NCI-H128 (cell line): ENCODE measurements around the gene FIGNL1.

Source experiments
- DNase-seq: peaks from one replicate; lab custom pipeline; 2025; ENCODE audit not compliant: unreplicated experiment; lab: John Stamatoyannopoulos, UW

The FIGNL1 gene

DNA sequence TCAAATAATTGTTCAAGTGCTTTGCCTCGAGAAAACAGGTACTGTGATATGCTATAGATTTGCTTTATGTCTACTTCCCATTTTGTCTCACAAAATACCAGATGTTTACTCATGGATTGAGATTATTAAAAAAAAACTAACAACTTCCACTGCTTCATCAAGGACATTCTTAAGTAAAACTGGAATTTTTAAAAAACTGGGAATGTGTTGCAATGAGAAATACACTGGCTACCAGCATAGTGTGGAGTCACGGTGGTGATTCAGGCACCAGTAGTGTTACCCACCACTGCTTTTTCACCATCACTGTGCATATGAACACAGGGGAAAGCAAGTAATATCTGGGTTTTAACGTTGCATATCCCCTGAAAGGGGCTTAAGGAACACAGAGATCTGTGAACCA lies 21.2 kb downstream of the FIGNL1 start:
- DNase-seq: no peak

GRCh38 chr7:50427518-50427917 lies 22.6 kb downstream of the FIGNL1 start:
- no peak for DNase-seq

- DNase-seq: no peak
Measured at GRCh38 chr7:50426280-50427045, 23.7 kb downstream of the FIGNL1 start.

DNA sequence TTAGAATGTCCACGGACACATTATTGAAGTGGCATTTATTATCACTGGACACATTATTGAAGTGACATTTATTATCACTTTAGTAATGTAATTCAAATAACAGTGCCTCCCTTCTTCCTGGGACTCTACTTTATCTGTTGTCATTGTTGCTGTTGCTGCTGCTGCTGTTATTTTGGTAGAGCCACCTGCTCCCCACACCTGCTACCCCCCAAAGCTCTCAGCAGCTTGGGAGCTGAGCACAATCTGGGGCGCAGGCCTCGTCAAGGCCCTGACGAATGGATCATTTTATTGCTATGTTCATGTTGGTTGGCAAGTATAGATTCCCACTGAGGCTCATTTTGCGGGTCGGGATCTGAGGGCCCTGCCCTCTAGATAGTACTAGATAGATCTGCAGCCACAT lies 24.8 kb downstream of the FIGNL1 start:
- no peak for DNase-seq

DNA sequence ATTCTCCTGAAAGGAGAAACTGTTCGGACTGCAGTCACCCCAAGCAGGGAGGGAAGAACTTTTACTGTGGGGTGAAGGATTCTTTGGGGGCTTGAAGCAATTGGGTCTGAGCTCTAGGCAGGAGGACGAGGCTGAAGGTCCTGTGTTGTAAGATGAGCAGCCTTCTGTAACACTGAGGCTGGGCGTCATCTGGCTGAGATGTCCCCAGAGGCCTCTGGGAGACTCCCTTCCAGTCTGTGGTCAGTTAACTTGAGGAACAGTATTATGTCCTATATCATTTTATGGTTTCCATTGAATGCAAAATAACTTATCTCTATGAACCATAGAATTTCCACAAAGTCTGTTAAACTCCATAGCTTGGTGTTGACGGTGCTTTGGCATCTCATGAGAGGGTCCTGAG lies 26.3 kb downstream of the FIGNL1 start:
- no peak for DNase-seq

- no peak for DNase-seq
Measured at GRCh38 chr7:50422858-50423257, 27.3 kb downstream of the FIGNL1 start.

GRCh38 chr7:50421043-50421442 lies 29.1 kb downstream of the FIGNL1 start:
- no peak for DNase-seq

- DNase-seq: no peak
Measured at GRCh38 chr7:50418526-50419290, 31.4 kb downstream of the FIGNL1 start.

GRCh38 chr7:50418086-50418515 lies 32.0 kb downstream of the FIGNL1 start:
- DNase-seq: no peak

- DNase-seq: no peak
Measured at GRCh38 chr7:50416527-50417182, 33.5 kb downstream of the FIGNL1 start.

DNA sequence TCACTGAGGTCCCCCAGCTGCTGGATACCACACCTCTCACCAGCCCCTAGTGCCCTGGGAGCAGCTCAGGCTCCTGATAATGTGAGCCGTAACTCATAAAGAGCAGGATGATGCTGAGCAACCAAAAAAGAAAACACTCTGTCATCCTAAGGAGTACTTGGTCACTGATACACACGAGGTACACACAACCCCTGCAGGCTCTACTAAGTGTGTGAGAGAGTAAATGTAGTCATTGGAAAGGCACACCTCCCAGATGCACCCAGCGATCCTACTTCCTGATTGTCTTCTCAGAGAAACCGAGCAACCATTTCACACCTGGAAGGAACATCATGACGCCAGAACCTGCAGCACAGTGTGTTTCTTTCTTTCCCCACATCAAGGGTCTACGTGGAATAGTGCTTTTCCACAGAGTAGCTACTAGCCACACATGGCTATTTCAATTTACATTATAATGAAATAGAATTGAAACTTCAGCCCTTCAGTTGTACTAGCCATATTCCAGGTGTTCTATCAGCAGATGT lies 34.2 kb downstream of the FIGNL1 start:
- no peak for DNase-seq

- no peak for DNase-seq
Measured at GRCh38 chr7:50413561-50413960, 36.6 kb downstream of the FIGNL1 start.

GRCh38 chr7:50412973-50413372 lies 37.2 kb downstream of the FIGNL1 start:
- no peak for DNase-seq

- no peak for DNase-seq
Measured at GRCh38 chr7:50411332-50411731, 38.8 kb downstream of the FIGNL1 start.

GRCh38 chr7:50409856-50410745 lies 40.0 kb downstream of the FIGNL1 start:
- DNase-seq: no peak

GRCh38 chr7:50406935-50407334 lies 43.2 kb downstream of the FIGNL1 start:
- DNase-seq: no peak

- DNase-seq: no peak
Measured at GRCh38 chr7:50405221-50405620, 44.9 kb downstream of the FIGNL1 start.

GRCh38 chr7:50404392-50404791 lies 45.8 kb downstream of the FIGNL1 start:
- DNase-seq: no peak

GRCh38 chr7:50400114-50400513 lies 50.0 kb downstream of the FIGNL1 start:
- DNase-seq: no peak

- no peak for DNase-seq
Measured at GRCh38 chr7:50399635-50400034, 50.5 kb downstream of the FIGNL1 start.

GRCh38 chr7:50399206-50399605 lies 50.9 kb downstream of the FIGNL1 start:
- no peak for DNase-seq
